ENCODE measurements around the gene KRT77.
"Not testable (repeated sequence)": the region's sequence is repeated elsewhere in the genome, so short reads cannot be mapped to it uniquely, and the experiment has no call there.

The KRT77 gene

GRCh38 chr12:52675301-52675701 lies 28.0 kb downstream of the KRT77 start:
- DNase-seq (ENCODE audit: low read depth): no peak

- no peak for DNase-seq (ENCODE audit: low read depth)
Measured at GRCh38 chr12:52674433-52674775, 28.9 kb downstream of the KRT77 start.

GRCh38 chr12:52673713-52674432 lies 29.5 kb downstream of the KRT77 start:
- no peak for DNase-seq (ENCODE audit: low read depth)

GRCh38 chr12:52673217-52673616 lies 30.1 kb downstream of the KRT77 start:
- no peak for DNase-seq (ENCODE audit: low read depth)

GRCh38 chr12:52672321-52672933 lies 30.9 kb downstream of the KRT77 start:
- DNase-seq (ENCODE audit: low read depth): no peak

- no peak for DNase-seq (ENCODE audit: low read depth)
Measured at GRCh38 chr12:52670961-52671360, 32.4 kb downstream of the KRT77 start.

- no peak for DNase-seq (ENCODE audit: low read depth)
Measured at GRCh38 chr12:52670506-52670905, 32.8 kb downstream of the KRT77 start.

GRCh38 chr12:52669941-52670340 lies 33.4 kb downstream of the KRT77 start:
- DNase-seq (ENCODE audit: low read depth): not testable (repeated sequence)

- no peak for DNase-seq (ENCODE audit: low read depth)
Measured at GRCh38 chr12:52669426-52669825, 33.9 kb downstream of the KRT77 start.

- no peak for DNase-seq (ENCODE audit: low read depth)
Measured at GRCh38 chr12:52667931-52668330, 35.4 kb downstream of the KRT77 start.

GRCh38 chr12:52667509-52667908 lies 35.8 kb downstream of the KRT77 start:
- DNase-seq (ENCODE audit: low read depth): no peak

GRCh38 chr12:52666471-52666870 lies 36.9 kb downstream of the KRT77 start:
- no peak for DNase-seq (ENCODE audit: low read depth)

- DNase-seq (ENCODE audit: low read depth): no peak
Measured at GRCh38 chr12:52663420-52663819, 39.9 kb downstream of the KRT77 start.

- no peak for DNase-seq (ENCODE audit: low read depth)
Measured at GRCh38 chr12:52662918-52663229, 40.5 kb downstream of the KRT77 start.

- DNase-seq (ENCODE audit: low read depth): peak; percentile 90
Measured at GRCh38 chr12:52662093-52662917, 41.0 kb downstream of the KRT77 start.

GRCh38 chr12:52661668-52662067 lies 41.7 kb downstream of the KRT77 start:
- DNase-seq (ENCODE audit: low read depth): no peak

GRCh38 chr12:52660934-52661499 lies 42.3 kb downstream of the KRT77 start:
- no peak for DNase-seq (ENCODE audit: low read depth)

GRCh38 chr12:52659951-52660350 lies 43.4 kb downstream of the KRT77 start:
- DNase-seq (ENCODE audit: low read depth): no peak

GRCh38 chr12:52659395-52659794 lies 43.9 kb downstream of the KRT77 start:
- DNase-seq (ENCODE audit: low read depth): no peak

GRCh38 chr12:52658196-52658595 lies 45.1 kb downstream of the KRT77 start:
- no peak for DNase-seq (ENCODE audit: low read depth)

- no peak for DNase-seq (ENCODE audit: low read depth)
Measured at GRCh38 chr12:52657250-52657902, 45.9 kb downstream of the KRT77 start.

- no peak for DNase-seq (ENCODE audit: low read depth)
Measured at GRCh38 chr12:52656616-52657015, 46.7 kb downstream of the KRT77 start.

Measured in CMK (cell line).